Peyer's patch (tissue), 4 donors: Measurements from ENCODE around the gene F2RL3. TPM values are rescaled to one million over a fixed set of nuclear protein-coding genes. Genes with fewer than 3 reads are reported as not detected.

Source experiments
- DNase-seq, 3 donors: peaks; one replicate each; pipeline ENCODE4 v3.0.0-alpha.2; 2017 to 2019
- H3K27ac ChIP-seq, 4 donors: fragments of 200-600 bp; sonication (generic); one replicate each; pipeline ENCODE4 v1.5.1; 2016 to 2019
- H3K27me3 ChIP-seq, 2 donors: fragments of 200-600 bp; sonication (generic); one replicate each; pipeline ENCODE4 v1.5.1; 2019
- H3K36me3 ChIP-seq, 3 donors: fragments of 200-600 bp; sonication (generic); one replicate each; pipeline ENCODE4 v1.5.1; 2016 to 2019
- H3K4me1 ChIP-seq, 4 donors: fragments of 200-600 bp; sonication (generic); one replicate each; pipeline ENCODE4 v1.5.1; 2016 to 2019
- H3K4me3 ChIP-seq, 4 donors: fragments of 200-600 bp; sonication (generic); 1 replicate in 3 of 4; 2 replicates in 1 of 4; pipeline ENCODE4 v1.5.1; 2016 to 2019; ENCODE audit warnings: mild to moderate bottlenecking in 1 of 4
- H3K9me3 ChIP-seq, 4 donors: fragments of 200-600 bp; sonication (generic); one replicate each; pipeline ENCODE4 v1.5.1; 2016 to 2019; ENCODE audit warnings: mild to moderate bottlenecking in 1 of 4
- POLR2A ChIP-seq, 2 donors: fragments of 450-650 bp; IDR thresholded peaks; one replicate each; pipeline ENCODE4 v1.5.1; 2017; ENCODE audit warnings: antibody characterized with exemption in 2 of 2, mild to moderate bottlenecking in 2 of 2, moderate library complexity in 2 of 2
- total RNA-seq, 4 donors: library from RNA; depleted of rRNA; stranded (reverse); fragments of >200 nt; gene quantifications; one replicate each; pipeline ENCODE4 v1.1.0, GENCODE V29; 2016
- TF ChIP-seq, protein P1 (sequence below), 6 experiments: fragments of 450-650 bp in 4 of 6; fragments of 200-600 bp in 2 of 6; sonication (generic) in 1 of 6; IDR thresholded peaks; one replicate each; pipeline ENCODE4 v1.5.1; 2017 to 2019; ENCODE audit warnings: antibody characterized with exemption in 6 of 6, mild to moderate bottlenecking in 3 of 6, moderate library complexity in 1 of 6

Gene F2RL3
- total RNA-seq, 4 donors from 2014 or later: 3.9 to 11.6 (median 5.1) TPM

DNA sequence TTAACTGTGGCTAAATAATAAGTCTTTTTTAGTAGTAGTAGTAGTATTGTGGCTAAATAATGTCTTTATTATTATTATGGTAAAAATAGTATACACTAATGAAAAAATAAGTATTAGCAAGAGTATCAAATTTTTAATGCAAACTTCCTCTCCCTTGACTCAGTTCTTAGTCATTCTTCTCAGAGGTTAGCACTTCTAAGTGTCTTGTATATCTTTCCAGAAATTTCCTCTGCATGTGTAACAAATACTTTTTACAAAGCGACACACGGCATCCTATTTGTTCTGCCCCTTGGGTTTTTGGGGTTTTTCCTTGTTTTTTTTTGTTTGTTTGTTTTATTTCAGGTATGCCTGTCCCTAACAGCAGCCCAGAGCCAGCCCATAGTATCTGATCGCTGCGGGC lies 38.7 kb upstream of the F2RL3 start:
- Histone ChIP-seq H3K27ac (no peak overlapping the region), H3K27me3 (no peaks in the 10 kb centered on the region), H3K36me3 (peaks cover 0 to 86% (median 0%) of the 10 kb centered on the region in 3 donors), H3K4me3 (no peak overlapping the region), H3K4me1 (no peaks in the 10 kb centered on the region), H3K9me3 (no peaks in the 10 kb centered on the region)
- DNase-seq: no peak
- no peak for TF ChIP-seq POLR2A (IDR thresholded peaks at IDR 0.05)
- TF ChIP-seq, protein P1, sequence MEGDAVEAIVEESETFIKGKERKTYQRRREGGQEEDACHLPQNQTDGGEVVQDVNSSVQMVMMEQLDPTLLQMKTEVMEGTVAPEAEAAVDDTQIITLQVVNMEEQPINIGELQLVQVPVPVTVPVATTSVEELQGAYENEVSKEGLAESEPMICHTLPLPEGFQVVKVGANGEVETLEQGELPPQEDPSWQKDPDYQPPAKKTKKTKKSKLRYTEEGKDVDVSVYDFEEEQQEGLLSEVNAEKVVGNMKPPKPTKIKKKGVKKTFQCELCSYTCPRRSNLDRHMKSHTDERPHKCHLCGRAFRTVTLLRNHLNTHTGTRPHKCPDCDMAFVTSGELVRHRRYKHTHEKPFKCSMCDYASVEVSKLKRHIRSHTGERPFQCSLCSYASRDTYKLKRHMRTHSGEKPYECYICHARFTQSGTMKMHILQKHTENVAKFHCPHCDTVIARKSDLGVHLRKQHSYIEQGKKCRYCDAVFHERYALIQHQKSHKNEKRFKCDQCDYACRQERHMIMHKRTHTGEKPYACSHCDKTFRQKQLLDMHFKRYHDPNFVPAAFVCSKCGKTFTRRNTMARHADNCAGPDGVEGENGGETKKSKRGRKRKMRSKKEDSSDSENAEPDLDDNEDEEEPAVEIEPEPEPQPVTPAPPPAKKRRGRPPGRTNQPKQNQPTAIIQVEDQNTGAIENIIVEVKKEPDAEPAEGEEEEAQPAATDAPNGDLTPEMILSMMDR (IDR thresholded peaks at IDR 0.05): no peak

- H3K27me3 ChIP-seq: no peaks in the 10 kb centered on the region
- H3K27ac ChIP-seq: no peak overlapping the region
- TF ChIP-seq, protein P1 (IDR thresholded peaks at IDR 0.05): no peak
- no peak for TF ChIP-seq POLR2A (IDR thresholded peaks at IDR 0.05)
- no peaks in the 10 kb centered on the region for H3K4me1 ChIP-seq
- peaks cover 0 to 84% (median 0%) of the 10 kb centered on the region in 3 donors for H3K36me3 ChIP-seq
- H3K9me3 ChIP-seq: no peaks in the 10 kb centered on the region
- no peak for DNase-seq
- H3K4me3 ChIP-seq: no peak overlapping the region
Observed at GRCh38 chr19:16851031-16851712, 37.6 kb upstream of the F2RL3 start.

DNA sequence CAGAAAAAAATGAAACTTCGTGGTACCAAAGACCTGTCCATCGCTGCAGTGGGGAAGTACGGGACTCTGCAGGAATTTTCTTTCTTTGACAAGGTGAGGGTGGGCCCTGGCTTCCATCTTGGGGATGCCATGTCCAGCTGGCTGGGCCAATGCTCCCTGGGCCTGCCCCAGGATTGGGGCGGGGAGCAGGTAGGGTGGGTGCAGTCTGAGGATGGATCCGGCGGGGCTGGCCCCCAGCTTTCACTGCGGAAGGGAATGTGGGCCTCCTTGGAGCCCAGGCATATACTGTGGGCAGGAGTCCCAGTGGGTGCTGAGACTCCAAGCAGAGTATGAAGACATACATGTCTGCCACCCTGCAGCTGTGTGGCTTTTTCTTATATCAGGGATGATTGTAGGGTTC lies 35.7 kb upstream of the F2RL3 start:
- Histone ChIP-seq H3K36me3 (peaks cover 0 to 65% (median 0%) of the 10 kb centered on the region in 3 donors), H3K27ac (no peak overlapping the region), H3K4me3 (no peak overlapping the region), H3K27me3 (no peaks in the 10 kb centered on the region), H3K9me3 (no peaks in the 10 kb centered on the region), H3K4me1 (no peaks in the 10 kb centered on the region)
- no peak for DNase-seq
- no peak for TF ChIP-seq POLR2A (IDR thresholded peaks at IDR 0.05)
- TF ChIP-seq, protein P1 (IDR thresholded peaks at IDR 0.05): no peak

- Histone ChIP-seq H3K9me3 (no peaks in the 10 kb centered on the region), H3K4me1 (no peaks in the 10 kb centered on the region), H3K36me3 (peaks cover 0 to 45% (median 0%) of the 10 kb centered on the region in 3 donors), H3K27me3 (no peaks in the 10 kb centered on the region), H3K4me3 (no peak overlapping the region), H3K27ac (no peak overlapping the region)
- no peak for TF ChIP-seq POLR2A (IDR thresholded peaks at IDR 0.05)
- TF ChIP-seq, protein P1 (IDR thresholded peaks at IDR 0.05): no peak
- no peak for DNase-seq
Observed at GRCh38 chr19:16856091-16856490, 32.7 kb upstream of the F2RL3 start.

- Histone ChIP-seq H3K4me3 (no peak overlapping the region), H3K4me1 (no peaks in the 10 kb centered on the region), H3K36me3 (peaks cover 0 to 32% (median 5%) of the 10 kb centered on the region in 3 donors), H3K27me3 (no peaks in the 10 kb centered on the region), H3K9me3 (no peaks in the 10 kb centered on the region), H3K27ac (no peak overlapping the region)
- no peak for TF ChIP-seq POLR2A (IDR thresholded peaks at IDR 0.05)
- TF ChIP-seq, protein P1 (IDR thresholded peaks at IDR 0.05): no peak
- DNase-seq: no peak
Observed at GRCh38 chr19:16859626-16860025, 29.2 kb upstream of the F2RL3 start.
